ENCODE measurements around the gene CPS1. TPM values are rescaled to one million over a fixed set of nuclear protein-coding genes. Genes with fewer than 3 reads are reported as not detected.

CPS1 gene
- total RNA-seq (1 to 10 TPM in 1 of 5 donors, under 1 TPM in 4; 0.30 to 1.5 (median 0.59) TPM), total RNA-seq (0 to 1.9 (median 0.55) reads per million in 29 experiments)
- 0.70 TPM for total RNA-seq (2013)

DNA sequence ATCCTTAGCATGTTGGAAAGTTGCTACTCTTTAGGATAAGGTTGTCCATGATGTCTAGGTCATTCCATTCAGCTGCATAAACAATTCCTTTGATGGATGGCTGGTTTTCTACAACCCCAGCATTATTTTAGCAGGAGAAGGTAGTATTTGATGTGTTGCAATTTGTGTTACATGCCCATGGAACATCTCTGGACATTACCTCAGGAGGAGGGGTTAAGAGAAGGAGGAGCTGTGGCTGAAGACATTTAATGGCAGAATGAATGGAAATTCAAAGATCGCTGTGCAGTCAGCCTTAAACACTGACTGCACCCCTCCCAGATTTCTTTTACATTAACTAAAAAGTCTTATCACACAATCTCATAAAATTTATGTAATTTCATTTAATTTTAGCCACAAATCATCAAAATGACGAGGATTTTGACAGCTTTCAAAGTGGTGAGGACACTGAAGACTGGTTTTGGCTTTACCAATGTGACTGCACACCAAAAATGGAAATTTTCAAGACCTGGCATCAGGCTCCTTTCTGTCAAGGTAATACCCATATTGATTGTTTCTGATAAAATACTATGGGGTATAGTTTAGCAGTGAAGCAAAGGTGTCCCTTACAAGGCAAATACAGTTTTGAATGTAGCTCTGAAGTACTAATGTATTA is at the start of gene CPS1:
TSS of gene CPS1 (plus strand) at position 271 of the 652 bp plus-strand sequence. CDS start at position 406, 135 bp downstream.
- Mint-ChIP-seq H3K9me3 (no peaks in the 10 kb centered on the region), H3K4me3 (no peak within 1 kb of the TSS), H3K4me1 (no peaks in the 10 kb centered on the region), H3K36me3 (no peaks in the 10 kb centered on the region), H3K27me3 (peaks cover 0 to 1% of the 10 kb centered on the region in 2 donors), H3K27ac (no peak within 1 kb of the TSS)
- H3K9me3 ChIP-seq, result no peaks in the 10 kb centered on the region
- no peak within 1 kb of the TSS for H3K27ac ChIP-seq (ENCODE audit: low read length)
- ATAC-seq (replicated peaks in 1 of 4) (no peak), DNase-seq (no peak)
- H3K36me3 ChIP-seq (ENCODE audit: control insufficient read depth in 2 of 2, extremely low read depth in 1 of 2, insufficient read depth in 1 of 2, low read length in 1 of 2), result no peaks in the 10 kb centered on the region
- POLR2A ChIA-PET, result no interaction called here
- WGBS (ENCODE audit: insufficient coverage), result no CpG with 5 or more reads among the region's 2 CpGs
- H3K4me1 ChIP-seq (ENCODE audit: control insufficient read depth in 1 of 2, extremely low read depth in 1 of 2, insufficient read depth in 2 of 2, low read length in 2 of 2), result no peaks in the 10 kb centered on the region
- H3K4me3 ChIP-seq (ENCODE audit: control insufficient read depth in 1 of 2, extremely low read depth in 1 of 2, low read length in 1 of 2), result no peak within 1 kb of the TSS
- no peaks in the 10 kb centered on the region for H3K27me3 ChIP-seq (replicated peaks in 1 of 2; ENCODE audit: control insufficient read depth in 2 of 2, extremely low read depth in 1 of 2, insufficient read depth in 2 of 2, low read length in 1 of 2)
- CTCF ChIA-PET, result no interaction called here

DNA sequence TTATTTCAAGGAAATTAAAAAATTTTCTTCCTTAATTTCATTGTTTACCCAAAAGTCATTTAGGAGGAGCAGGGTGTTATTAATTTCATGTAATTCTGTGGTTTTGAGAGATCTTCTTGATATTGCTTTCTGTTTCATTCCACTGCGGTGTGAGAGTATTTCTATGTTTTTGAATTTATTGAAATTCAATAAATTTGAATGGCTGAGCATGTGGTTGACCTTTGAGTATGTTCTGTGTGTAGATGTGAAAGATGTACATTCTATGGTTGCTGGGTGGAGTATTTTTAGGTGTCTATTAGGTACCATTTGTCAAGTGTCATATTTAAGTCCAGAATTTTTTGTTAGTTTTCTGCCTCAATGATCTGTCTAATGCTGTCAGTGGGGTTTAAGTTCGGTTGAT is 40.5 kb upstream of the CPS1 start:
- ChIA-PET CTCF (no interaction called here), POLR2A (no interaction called here)
- peaks cover 0 to 3% (median 2%) of the 10 kb centered on the region in 3 donors for H3K4me1 Mint-ChIP-seq
- H3K9me3 Mint-ChIP-seq, result peaks cover 5 to 36% (median 27%) of the 10 kb centered on the region in 3 donors
- DNase-seq (no peak), ATAC-seq (replicated peaks in 1 of 4) (no peak)
- H3K36me3 ChIP-seq (ENCODE audit: control insufficient read depth in 2 of 2, extremely low read depth in 1 of 2, insufficient read depth in 1 of 2, low read length in 1 of 2), result no peaks in the 10 kb centered on the region
- no peaks in the 10 kb centered on the region for H3K9me3 ChIP-seq
- no peaks in the 10 kb centered on the region for H3K36me3 Mint-ChIP-seq
- peaks cover 14 to 15% of the 10 kb centered on the region in 2 donors for H3K27me3 Mint-ChIP-seq
- H3K27ac ChIP-seq (ENCODE audit: low read length), result no peak overlapping the region
- H3K27ac Mint-ChIP-seq, result no peak overlapping the region
- no peak overlapping the region for H3K4me3 Mint-ChIP-seq
- WGBS (ENCODE audit: insufficient coverage), result 60% methylated on average over 1 of the region's 2 CpGs
- H3K4me3 ChIP-seq (ENCODE audit: control insufficient read depth in 1 of 2, extremely low read depth in 1 of 2, low read length in 1 of 2), result no peak overlapping the region
- peaks cover 0 to 2% of the 10 kb centered on the region in 2 experiments for H3K27me3 ChIP-seq (replicated peaks in 1 of 2; ENCODE audit: control insufficient read depth in 2 of 2, extremely low read depth in 1 of 2, insufficient read depth in 2 of 2, low read length in 1 of 2)
- no peaks in the 10 kb centered on the region for H3K4me1 ChIP-seq (ENCODE audit: control insufficient read depth in 1 of 2, extremely low read depth in 1 of 2, insufficient read depth in 2 of 2, low read length in 2 of 2)

DNA sequence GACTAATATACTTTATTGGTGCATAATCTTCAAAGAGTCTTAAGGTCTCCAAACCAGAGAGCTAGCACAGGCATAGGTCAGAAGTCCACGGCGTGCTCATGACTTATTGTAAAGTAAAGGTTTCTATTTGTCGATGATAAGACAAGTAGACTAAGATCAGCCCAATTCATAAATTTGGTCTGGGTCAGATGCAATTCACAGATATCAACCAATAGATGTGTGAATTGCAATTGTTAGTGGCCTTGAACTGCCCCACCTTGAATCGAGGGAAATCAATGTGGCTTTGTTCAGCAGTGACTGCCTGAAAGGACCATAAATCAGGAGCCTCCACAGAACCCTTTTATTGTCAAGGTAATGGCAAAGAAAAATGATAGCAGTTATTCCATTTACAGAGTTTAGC is 39.1 kb upstream of the CPS1 start:
- Histone ChIP-seq H3K9me3 (no peaks in the 10 kb centered on the region), H3K4me3 (ENCODE audit: control insufficient read depth in 1 of 2, extremely low read depth in 1 of 2, low read length in 1 of 2) (no peak overlapping the region), H3K36me3 (ENCODE audit: control insufficient read depth in 2 of 2, extremely low read depth in 1 of 2, insufficient read depth in 1 of 2, low read length in 1 of 2) (no peaks in the 10 kb centered on the region), H3K27ac (ENCODE audit: low read length) (no peak overlapping the region), H3K27me3 (replicated peaks in 1 of 2; ENCODE audit: control insufficient read depth in 2 of 2, extremely low read depth in 1 of 2, insufficient read depth in 2 of 2, low read length in 1 of 2) (peaks cover 0 to 2% of the 10 kb centered on the region in 2 experiments), H3K4me1 (ENCODE audit: control insufficient read depth in 1 of 2, extremely low read depth in 1 of 2, insufficient read depth in 2 of 2, low read length in 2 of 2) (no peaks in the 10 kb centered on the region)
- H3K27ac Mint-ChIP-seq, result no peak overlapping the region
- H3K4me1 Mint-ChIP-seq, result peaks cover 0 to 3% (median 2%) of the 10 kb centered on the region in 3 donors
- peaks cover 14 to 19% of the 10 kb centered on the region in 2 donors for H3K27me3 Mint-ChIP-seq
- CTCF ChIA-PET, result interaction anchor here in 1 of 2 donors (1.0 kb wide), 1 partner anchor 15 kb away, joined by 3 read pairs; no protein-coding TSS in a partner anchor
- ATAC-seq (replicated peaks in 1 of 4) (no peak), DNase-seq (no peak)
- WGBS (ENCODE audit: insufficient coverage), result 80% methylated on average over 3 of the region's 4 CpGs
- no peaks in the 10 kb centered on the region for H3K36me3 Mint-ChIP-seq
- POLR2A ChIA-PET, result no interaction called here
- no peak overlapping the region for H3K4me3 Mint-ChIP-seq
- H3K9me3 Mint-ChIP-seq, result peaks cover 5 to 29% (median 25%) of the 10 kb centered on the region in 3 donors

DNA sequence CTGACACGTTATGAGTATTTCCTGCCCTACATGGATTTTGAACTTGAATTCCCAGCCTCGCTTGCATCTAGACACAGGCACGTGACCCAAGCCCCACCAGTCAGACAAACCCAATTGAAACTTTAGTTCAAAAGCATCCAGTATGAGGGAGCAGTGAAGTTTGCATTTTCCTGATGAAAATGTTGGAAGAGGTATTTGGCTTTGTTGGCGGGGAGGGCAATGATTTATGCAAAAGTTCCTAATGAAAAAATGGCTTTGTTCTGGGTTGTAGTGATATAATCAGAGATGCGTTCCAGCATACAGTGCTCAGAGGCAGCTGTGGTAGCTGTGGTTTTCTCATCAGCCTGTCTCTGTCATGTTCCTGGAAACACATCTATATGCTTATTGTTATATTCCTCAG is 36.8 kb upstream of the CPS1 start:
- Histone ChIP-seq H3K9me3 (no peaks in the 10 kb centered on the region), H3K4me1 (ENCODE audit: control insufficient read depth in 1 of 2, extremely low read depth in 1 of 2, insufficient read depth in 2 of 2, low read length in 2 of 2) (no peaks in the 10 kb centered on the region), H3K27ac (ENCODE audit: low read length) (no peak overlapping the region), H3K36me3 (ENCODE audit: control insufficient read depth in 2 of 2, extremely low read depth in 1 of 2, insufficient read depth in 1 of 2, low read length in 1 of 2) (no peaks in the 10 kb centered on the region), H3K4me3 (ENCODE audit: control insufficient read depth in 1 of 2, extremely low read depth in 1 of 2, low read length in 1 of 2) (no peak overlapping the region), H3K27me3 (replicated peaks in 1 of 2; ENCODE audit: control insufficient read depth in 2 of 2, extremely low read depth in 1 of 2, insufficient read depth in 2 of 2, low read length in 1 of 2) (peaks cover 0 to 2% of the 10 kb centered on the region in 2 experiments)
- DNase-seq, result no peak
- H3K9me3 Mint-ChIP-seq, result peaks cover 5 to 13% (median 12%) of the 10 kb centered on the region in 3 donors
- 73% methylated on average over 1 of the region's 5 CpGs for WGBS (ENCODE audit: insufficient coverage)
- peaks cover 16 to 18% of the 10 kb centered on the region in 2 donors for H3K27me3 Mint-ChIP-seq
- ChIA-PET POLR2A (no interaction called here), CTCF (no interaction called here)
- ATAC-seq (replicated peaks in 1 of 4), result no peak
- peaks cover 0 to 3% (median 2%) of the 10 kb centered on the region in 3 donors for H3K4me1 Mint-ChIP-seq
- H3K27ac Mint-ChIP-seq, result no peak overlapping the region
- no peak overlapping the region for H3K4me3 Mint-ChIP-seq
- no peaks in the 10 kb centered on the region for H3K36me3 Mint-ChIP-seq

DNA sequence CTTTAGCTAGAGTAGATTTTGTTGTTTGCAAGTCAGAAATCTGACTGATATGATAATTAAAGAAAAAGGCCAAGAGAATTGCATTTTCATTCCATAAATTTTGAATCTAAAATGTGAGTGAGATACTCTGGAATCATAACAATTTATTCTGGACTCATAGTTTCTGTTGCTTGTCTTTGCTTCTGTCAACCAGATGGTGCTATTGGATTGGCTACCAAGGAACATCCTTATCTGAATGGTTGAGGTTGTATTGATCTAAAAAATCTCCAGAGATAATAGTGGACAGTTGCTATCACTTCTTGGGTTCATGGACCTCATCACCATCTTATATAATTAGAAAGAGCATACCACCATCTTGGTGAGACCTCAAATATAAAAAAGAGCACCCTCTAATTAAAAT is 34.0 kb upstream of the CPS1 start:
- ChIA-PET CTCF (no interaction called here), POLR2A (no interaction called here)
- H3K4me3 ChIP-seq (ENCODE audit: control insufficient read depth in 1 of 2, extremely low read depth in 1 of 2, low read length in 1 of 2), result no peak overlapping the region
- H3K27ac Mint-ChIP-seq, result no peak overlapping the region
- H3K4me1 Mint-ChIP-seq, result peaks cover 0 to 3% (median 2%) of the 10 kb centered on the region in 3 donors
- no peaks in the 10 kb centered on the region for H3K9me3 ChIP-seq
- H3K4me3 Mint-ChIP-seq, result no peak overlapping the region
- no peak for DNase-seq
- peaks cover 2 to 19% of the 10 kb centered on the region in 2 donors for H3K27me3 Mint-ChIP-seq
- no peaks in the 10 kb centered on the region for H3K36me3 Mint-ChIP-seq
- no peaks in the 10 kb centered on the region for H3K36me3 ChIP-seq (ENCODE audit: control insufficient read depth in 2 of 2, extremely low read depth in 1 of 2, insufficient read depth in 1 of 2, low read length in 1 of 2)
- no peaks in the 10 kb centered on the region for H3K4me1 ChIP-seq (ENCODE audit: control insufficient read depth in 1 of 2, extremely low read depth in 1 of 2, insufficient read depth in 2 of 2, low read length in 2 of 2)
- ATAC-seq (replicated peaks in 1 of 4), result no peak
- peaks cover 0 to 2% of the 10 kb centered on the region in 2 experiments for H3K27me3 ChIP-seq (replicated peaks in 1 of 2; ENCODE audit: control insufficient read depth in 2 of 2, extremely low read depth in 1 of 2, insufficient read depth in 2 of 2, low read length in 1 of 2)
- no peak overlapping the region for H3K27ac ChIP-seq (ENCODE audit: low read length)
- H3K9me3 Mint-ChIP-seq, result no peaks in the 10 kb centered on the region

DNA sequence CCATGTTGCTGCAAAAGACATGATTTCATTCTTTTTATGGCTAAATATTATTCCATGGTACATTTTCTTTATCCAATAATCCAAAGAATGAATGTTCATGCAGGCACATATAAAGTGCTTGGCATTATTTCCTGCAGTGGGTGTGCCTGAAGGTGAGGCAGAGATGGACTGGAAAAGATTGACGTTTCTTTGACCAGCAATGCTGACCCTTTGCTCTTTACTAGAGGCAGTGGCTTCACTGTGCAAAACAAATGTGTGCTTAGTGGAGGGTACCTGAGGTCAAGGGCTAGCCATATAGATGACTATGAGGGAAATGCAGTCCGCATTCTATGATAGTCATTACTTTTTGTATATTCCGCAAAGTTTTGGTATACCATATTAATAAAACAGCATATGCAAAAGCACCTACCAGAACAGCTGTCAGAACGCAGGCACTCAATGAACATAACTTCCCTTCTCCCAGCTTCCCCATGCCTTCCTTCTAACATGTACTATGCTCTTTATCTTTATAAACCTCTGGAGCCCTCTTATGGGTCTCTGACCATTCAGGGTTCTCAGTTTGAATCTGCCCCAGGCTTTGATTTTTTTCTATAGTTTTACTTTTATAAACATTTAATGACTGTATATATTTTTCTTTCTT is 32.6 kb upstream of the CPS1 start:
- DNase-seq (no peak), ATAC-seq (replicated peaks in 1 of 4) (no peak)
- H3K9me3 Mint-ChIP-seq, result no peaks in the 10 kb centered on the region
- no peak overlapping the region for H3K4me3 ChIP-seq (ENCODE audit: control insufficient read depth in 1 of 2, extremely low read depth in 1 of 2, low read length in 1 of 2)
- H3K27ac Mint-ChIP-seq, result no peak overlapping the region
- no peaks in the 10 kb centered on the region for H3K36me3 Mint-ChIP-seq
- H3K4me1 ChIP-seq (ENCODE audit: control insufficient read depth in 1 of 2, extremely low read depth in 1 of 2, insufficient read depth in 2 of 2, low read length in 2 of 2), result no peaks in the 10 kb centered on the region
- no peaks in the 10 kb centered on the region for H3K36me3 ChIP-seq (ENCODE audit: control insufficient read depth in 2 of 2, extremely low read depth in 1 of 2, insufficient read depth in 1 of 2, low read length in 1 of 2)
- H3K4me1 Mint-ChIP-seq, result peaks cover 0 to 3% (median 2%) of the 10 kb centered on the region in 3 donors
- H3K27me3 ChIP-seq (replicated peaks in 1 of 2; ENCODE audit: control insufficient read depth in 2 of 2, extremely low read depth in 1 of 2, insufficient read depth in 2 of 2, low read length in 1 of 2), result peaks cover 0 to 2% of the 10 kb centered on the region in 2 experiments
- H3K4me3 Mint-ChIP-seq, result no peak overlapping the region
- ChIA-PET CTCF (no interaction called here), POLR2A (no interaction called here)
- H3K9me3 ChIP-seq, result no peaks in the 10 kb centered on the region
- no peak overlapping the region for H3K27ac ChIP-seq (ENCODE audit: low read length)
- peaks cover 2 to 19% of the 10 kb centered on the region in 2 donors for H3K27me3 Mint-ChIP-seq
- 88% methylated on average over 4 of the region's 4 CpGs for WGBS (ENCODE audit: insufficient coverage)

All from T-cell (primary cell).